Right renal cortex interstitium (tissue), 3 donors: ENCODE measurements around the gene GRK2. TPM values are rescaled to one million over a fixed set of nuclear protein-coding genes. Genes with fewer than 3 reads are reported as not detected.

ENCODE experiments used
- DNase-seq, 3 donors: peaks; one replicate each; pipeline ENCODE4 v3.0.0-alpha.2; 2013; ENCODE audit warnings: low read depth in 3 of 3, low spot score in 2 of 3
- polyA plus RNA-seq, 3 donors: library from polyadenylated mRNA; unstranded; fragments of 120-200 nt; gene quantifications; one replicate each; pipeline ENCODE4 v1.2.1, GENCODE V29; 2013; ENCODE audit not compliant: insufficient read length in 3 of 3

The GRK2 gene
- polyA plus RNA-seq, 3 donors, result 48.0 to 55.7 (median 49.5) TPM

GRCh38 chr11:67280788-67281551 is 14.7 kb downstream of the GRK2 start:
- DNase-seq, result no peak

GRCh38 chr11:67281552-67282150 is 15.4 kb downstream of the GRK2 start:
- no peak for DNase-seq

DNA sequence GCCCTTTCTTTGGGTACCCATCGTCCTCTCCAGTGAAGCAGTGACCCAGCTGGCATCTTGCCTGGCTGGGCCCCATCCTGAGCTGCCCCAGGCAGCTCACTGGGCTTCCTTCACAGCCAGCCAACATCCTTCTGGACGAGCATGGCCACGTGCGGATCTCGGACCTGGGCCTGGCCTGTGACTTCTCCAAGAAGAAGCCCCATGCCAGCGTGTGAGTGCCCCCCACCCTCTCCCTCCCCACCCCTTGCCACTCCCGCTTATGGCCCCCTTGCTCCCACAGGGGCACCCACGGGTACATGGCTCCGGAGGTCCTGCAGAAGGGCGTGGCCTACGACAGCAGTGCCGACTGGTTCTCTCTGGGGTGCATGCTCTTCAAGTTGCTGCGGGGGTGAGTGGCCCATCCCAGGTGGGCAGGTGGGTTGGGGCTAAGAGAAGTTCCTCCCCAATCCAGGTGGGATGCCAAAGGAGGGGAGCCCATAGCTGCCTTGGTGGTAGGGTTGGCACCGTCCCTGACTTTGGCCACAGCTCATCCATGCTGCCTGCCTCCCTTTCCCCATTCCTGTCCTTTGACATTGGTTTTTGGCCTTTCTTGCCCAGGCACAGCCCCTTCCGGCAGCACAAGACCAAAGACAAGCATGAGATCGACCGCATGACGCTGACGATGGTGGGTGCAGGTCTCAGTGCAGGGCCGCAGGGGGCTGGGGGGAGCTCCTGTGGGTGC is 16.0 kb downstream of the GRK2 start:
- no peak for DNase-seq

- no peak for DNase-seq
These were observed 16.7 kb downstream of the GRK2 start for GRCh38 chr11:67282876-67283371.

GRCh38 chr11:67283481-67283963 is 17.2 kb downstream of the GRK2 start:
- no peak for DNase-seq

DNA sequence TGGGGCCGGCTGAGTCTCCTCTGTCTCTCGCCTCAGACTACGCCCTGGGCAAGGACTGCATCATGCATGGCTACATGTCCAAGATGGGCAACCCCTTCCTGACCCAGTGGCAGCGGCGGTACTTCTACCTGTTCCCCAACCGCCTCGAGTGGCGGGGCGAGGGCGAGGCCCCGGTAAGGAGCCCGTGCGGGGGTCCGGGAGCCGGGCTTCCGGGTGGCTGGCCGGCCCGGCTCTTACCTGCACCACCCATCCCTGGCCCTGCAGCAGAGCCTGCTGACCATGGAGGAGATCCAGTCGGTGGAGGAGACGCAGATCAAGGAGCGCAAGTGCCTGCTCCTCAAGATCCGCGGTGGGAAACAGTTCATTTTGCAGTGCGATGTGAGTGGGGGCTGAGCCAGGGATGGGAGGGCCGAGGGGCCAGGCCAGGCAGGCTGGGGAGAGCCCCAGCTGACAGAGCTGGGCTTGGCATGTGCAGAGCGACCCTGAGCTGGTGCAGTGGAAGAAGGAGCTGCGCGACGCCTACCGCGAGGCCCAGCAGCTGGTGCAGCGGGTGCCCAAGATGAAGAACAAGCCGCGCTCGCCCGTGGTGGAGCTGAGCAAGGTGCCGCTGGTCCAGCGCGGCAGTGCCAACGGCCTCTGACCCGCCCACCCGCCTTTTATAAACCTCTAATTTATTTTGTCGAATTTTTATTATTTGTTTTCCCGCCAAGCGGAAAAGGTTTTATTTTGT is 18.7 kb downstream of the GRK2 start:
- no peak for DNase-seq

GRCh38 chr11:67285541-67286498 is 19.5 kb downstream of the GRK2 start:
- DNase-seq, result no peak

- DNase-seq, result no peak
These were observed 20.5 kb downstream of the GRK2 start for GRCh38 chr11:67286621-67287333.

DNA sequence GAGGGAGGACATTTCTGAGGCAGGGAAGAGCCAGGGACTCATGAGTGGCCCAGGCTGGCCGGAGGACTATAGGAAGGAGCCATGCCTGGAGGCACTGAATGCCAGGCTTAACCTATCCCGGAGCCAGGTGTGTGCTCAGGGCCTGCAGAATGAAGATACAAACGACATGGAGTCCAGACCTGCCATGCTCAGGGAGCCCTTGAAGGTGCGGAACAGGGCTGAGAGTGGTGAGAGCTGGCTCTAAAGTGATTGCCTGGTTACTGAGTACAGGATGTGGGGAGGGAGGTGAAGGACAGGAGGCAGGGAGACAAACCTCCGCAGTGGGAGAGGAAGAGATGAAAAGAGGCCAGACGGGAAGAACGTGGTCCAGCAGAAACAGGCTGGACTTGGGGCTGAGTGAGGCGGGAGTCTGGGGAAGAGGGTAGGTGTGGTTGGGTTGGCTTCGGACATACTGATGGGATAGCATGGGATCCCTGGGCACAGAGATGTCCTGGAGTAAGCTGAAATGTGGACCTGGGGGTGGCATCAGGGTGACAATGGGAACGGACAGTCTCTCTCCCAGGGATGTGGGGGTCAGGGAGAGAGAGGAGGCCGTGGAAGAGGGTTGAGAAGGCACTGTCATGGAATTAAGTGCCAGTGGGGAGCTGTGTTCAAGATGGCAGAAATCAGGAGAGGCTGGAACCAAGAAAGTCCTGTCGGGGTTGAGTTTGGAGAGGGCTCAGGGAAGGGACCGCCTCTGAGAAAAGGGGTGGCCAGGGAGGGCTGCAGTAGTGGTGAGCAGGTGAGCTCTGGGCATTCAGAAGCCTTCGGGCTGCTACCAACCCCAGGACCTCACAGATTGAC is 21.3 kb downstream of the GRK2 start:
- DNase-seq, result no peak

DNA sequence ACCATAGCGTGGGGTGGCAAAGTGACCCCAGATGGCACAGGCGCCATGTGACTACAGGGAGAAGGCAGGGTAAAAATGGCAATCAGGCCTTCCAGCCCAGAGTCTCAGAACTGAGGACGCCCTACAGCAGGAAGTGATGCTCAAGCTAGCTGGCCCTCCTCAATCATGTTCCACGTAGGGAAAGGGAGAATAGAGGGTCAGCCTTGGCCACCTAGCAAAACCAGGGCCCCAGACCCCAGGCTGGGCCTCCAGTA is 21.9 kb downstream of the GRK2 start:
- no peak for DNase-seq

DNA sequence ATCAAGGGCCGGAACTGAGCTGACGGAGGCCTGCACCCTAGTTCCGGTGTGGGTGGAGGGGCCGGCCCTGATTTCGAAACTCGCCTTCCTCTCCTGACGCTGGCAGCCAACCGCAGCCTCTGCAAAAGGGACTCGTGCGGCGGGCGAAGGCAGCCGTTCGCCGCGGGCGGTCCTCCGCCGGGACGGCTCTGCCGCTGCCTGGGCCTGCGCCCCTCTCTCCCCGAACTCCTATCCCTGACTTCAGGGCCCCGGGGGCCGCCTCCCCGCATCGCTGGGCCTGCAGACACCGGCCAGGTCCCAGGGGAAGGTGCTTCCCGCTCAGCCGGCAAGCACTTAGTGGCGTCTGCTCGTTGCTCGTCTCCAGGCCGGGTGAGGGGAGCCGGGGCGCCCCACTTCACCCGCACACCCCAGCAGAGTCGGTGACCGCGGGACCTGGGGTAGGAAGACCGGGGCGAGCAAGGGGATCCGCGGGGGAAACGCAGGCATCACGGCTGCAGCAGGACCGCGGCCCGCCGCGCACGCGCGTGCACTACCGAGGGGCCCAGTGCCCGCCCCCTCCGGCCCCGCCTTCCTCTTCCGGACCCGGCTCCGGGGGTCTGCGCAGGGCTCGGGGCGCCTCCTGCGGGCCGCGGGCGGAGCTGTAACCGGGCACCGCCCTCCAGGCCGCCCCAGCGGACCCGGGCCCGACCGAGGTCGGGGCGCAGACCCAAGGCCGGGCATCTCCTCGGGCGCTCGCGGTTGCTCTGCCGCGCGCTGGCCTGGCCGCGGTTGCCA is 22.4 kb downstream of the GRK2 start:
- DNase-seq, result peak in 1 of 3 donors; percentile 81

- no peak for DNase-seq
These were observed 23.0 kb downstream of the GRK2 start, which contains the start of gene ANKRD13D for GRCh38 chr11:67289226-67289650. TSS of gene ANKRD13D (plus strand) at chr11:67289303. CDS start at chr11:67289461, 158 bp downstream.

DNA sequence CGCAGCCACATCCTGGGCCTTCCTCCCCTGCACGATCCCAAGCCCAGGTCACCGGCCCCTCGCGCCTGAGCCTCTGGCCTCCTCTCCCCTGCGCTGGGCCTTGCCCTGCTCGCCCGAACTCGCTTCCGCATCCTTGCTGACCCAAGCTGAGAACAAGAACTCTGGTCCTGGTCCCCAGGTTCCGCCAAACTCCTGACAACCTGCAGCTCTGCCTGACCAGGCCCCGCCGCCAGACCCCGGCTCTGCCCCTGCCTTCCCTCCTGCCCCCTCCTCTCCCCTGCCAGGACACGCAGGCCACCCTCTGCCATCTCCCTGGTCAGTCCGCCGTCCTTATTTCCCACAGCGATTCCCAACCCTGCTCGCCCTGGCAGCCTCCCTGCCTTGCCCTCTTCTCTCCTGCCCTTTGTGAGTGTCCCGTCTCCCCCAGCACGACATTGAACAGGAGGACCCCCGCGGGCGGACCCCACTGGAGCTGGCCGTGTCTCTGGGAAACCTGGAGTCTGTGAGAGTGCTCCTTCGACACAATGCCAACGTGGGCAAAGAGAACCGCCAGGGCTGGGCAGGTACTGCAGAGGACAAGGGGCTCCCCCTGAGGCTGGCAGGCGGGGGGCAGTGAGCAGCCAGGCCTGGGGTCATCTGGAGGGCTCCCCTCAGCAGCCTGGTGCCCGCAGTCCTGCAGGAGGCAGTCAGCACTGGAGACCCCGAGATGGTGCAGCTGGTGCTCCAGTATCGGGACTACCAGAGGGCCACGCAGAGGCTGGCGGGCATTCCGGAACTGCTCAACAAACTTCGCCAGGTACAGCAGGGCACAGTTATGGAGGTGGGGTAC is 23.6 kb downstream of the GRK2 start:
- no peak for DNase-seq

GRCh38 chr11:67290801-67291200 is 24.5 kb downstream of the GRK2 start:
- no peak for DNase-seq

DNA sequence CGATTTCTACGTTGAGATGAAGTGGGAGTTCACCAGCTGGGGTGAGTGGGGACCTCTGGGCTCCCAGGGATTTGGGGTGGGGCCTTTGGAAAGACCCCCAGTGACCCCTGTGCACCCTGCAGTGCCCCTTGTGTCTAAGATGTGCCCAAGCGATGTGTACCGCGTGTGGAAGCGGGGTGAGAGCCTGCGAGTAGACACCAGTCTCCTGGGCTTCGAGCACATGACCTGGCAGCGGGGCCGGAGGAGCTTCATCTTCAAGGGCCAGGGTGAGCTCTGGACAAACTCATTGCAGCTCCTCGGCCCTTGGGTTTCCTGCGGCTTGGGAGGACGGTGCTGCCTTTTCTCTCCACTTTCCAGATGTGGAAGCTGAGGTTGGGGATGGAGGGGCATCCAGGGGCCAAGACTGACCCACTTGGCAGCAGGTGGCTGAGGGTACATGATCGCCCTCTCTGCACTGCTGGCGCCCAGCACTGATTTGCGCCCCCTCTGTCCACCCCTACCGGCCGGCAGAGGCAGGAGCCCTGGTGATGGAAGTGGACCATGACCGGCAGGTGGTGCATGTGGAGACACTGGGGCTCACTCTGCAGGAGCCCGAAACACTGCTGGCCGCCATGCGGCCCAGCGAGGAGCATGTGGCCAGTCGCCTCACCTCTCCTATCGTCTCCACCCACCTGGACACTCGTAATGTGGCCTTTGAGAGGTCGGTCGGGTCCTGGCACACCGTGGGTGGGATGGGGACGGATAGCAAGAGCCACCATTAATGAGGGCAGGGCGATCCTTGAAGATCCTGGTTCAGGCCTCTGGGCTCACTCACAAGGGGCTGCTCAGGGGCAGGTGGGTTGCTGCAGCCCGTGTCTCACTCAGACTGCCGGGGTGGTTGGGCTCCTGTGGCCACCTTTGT is 25.5 kb downstream of the GRK2 start:
- DNase-seq, result no peak

DNA sequence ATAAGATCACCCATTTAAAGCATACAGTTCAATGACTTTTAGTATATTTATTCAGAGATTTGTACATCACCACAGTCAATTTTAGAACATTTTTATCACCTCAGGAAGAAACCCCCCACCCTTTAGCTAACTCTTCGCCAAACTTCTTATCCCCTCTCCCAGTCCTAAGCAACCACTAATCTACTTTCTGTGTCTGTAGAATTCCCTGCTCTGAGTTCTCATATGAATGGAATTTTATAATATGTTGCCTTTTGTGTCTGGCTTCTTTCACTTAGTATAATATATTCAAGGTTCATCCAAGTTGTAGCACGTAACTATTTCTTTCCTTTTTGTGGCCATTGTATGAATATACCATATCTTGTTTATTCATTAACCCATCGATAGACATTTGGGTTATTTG is 26.4 kb downstream of the GRK2 start:
- no peak for DNase-seq
